Esophagus muscularis mucosa (tissue), 3 donors: ENCODE data around the gene DACH1.

Experiments
- POLR2A ChIP-seq: fragments of 450-650 bp; IDR thresholded peaks from one replicate; pipeline ENCODE4 v1.6.1; 2017; ENCODE audit warnings: antibody characterized with exemption, moderate library complexity, mild to moderate bottlenecking, low read depth
- TF ChIP-seq, protein P1 (sequence below), 3 experiments: fragments of 200-600 bp in 2 of 3; fragments of 450-650 bp in 1 of 3; sonication (generic) in 2 of 3; IDR thresholded peaks; one replicate each; pipeline ENCODE4 v1.5.1; 2017 to 2019; ENCODE audit warnings: antibody characterized with exemption in 3 of 3, mild to moderate bottlenecking in 2 of 3, moderate library complexity in 1 of 3

DNA sequence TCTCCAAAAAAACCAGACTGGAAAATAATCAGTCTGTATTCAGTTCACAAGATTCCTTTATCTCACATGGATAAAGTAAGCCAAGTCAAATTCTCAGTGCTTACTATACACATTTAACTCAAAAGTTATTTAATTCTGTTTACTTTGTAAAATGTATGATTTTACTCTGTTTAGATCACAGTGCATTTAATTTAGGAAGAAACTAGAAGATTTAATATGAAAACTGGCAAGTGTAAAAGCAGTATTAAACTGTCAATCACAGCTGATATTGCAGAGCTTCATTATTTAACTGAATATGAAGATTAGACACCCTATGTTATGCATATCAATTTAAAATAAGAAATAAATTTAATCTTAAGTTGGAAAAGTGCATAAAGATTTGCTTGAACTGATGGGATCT is 78.0 kb downstream of the DACH1 start:
- TF ChIP-seq POLR2A = no peak
- TF ChIP-seq, protein P1, sequence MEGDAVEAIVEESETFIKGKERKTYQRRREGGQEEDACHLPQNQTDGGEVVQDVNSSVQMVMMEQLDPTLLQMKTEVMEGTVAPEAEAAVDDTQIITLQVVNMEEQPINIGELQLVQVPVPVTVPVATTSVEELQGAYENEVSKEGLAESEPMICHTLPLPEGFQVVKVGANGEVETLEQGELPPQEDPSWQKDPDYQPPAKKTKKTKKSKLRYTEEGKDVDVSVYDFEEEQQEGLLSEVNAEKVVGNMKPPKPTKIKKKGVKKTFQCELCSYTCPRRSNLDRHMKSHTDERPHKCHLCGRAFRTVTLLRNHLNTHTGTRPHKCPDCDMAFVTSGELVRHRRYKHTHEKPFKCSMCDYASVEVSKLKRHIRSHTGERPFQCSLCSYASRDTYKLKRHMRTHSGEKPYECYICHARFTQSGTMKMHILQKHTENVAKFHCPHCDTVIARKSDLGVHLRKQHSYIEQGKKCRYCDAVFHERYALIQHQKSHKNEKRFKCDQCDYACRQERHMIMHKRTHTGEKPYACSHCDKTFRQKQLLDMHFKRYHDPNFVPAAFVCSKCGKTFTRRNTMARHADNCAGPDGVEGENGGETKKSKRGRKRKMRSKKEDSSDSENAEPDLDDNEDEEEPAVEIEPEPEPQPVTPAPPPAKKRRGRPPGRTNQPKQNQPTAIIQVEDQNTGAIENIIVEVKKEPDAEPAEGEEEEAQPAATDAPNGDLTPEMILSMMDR (IDR thresholded peaks at IDR 0.05) = no peak
